ENCODE measurements around the gene SLC17A9.
"Not testable (repeated sequence)": the region's sequence is repeated elsewhere in the genome, so short reads cannot be mapped to it uniquely, and the experiment has no call there.

SLC17A9 gene

GRCh38 chr20:62953839-62954703, 1.6 kb downstream of the SLC17A9 start:
- DNase-seq (ENCODE audit: extremely low spot score, insufficient read length, low read depth) (peak; percentile 80), FAIRE-seq (peak; percentile 89)

GRCh38 chr20:62955519-62956386, 3.2 kb downstream of the SLC17A9 start:
- FAIRE-seq: no peak
- no peak for DNase-seq (ENCODE audit: extremely low spot score, insufficient read length, low read depth)

- no peak for DNase-seq (ENCODE audit: extremely low spot score, insufficient read length, low read depth)
These were observed 4.1 kb downstream of the SLC17A9 start for GRCh38 chr20:62956387-62957135.

GRCh38 chr20:62957136-62958117, 4.9 kb downstream of the SLC17A9 start:
- DNase-seq (ENCODE audit: extremely low spot score, insufficient read length, low read depth) (no peak), FAIRE-seq (no peak)

More at GRCh38 chr20:62956387-62957135, 4.1 kb downstream of the SLC17A9 start:
- FAIRE-seq: no peak

GRCh38 chr20:62958388-62959100, 6.0 kb downstream of the SLC17A9 start:
- FAIRE-seq (no peak), DNase-seq (ENCODE audit: extremely low spot score, insufficient read length, low read depth) (no peak)

- DNase-seq (ENCODE audit: extremely low spot score, insufficient read length, low read depth): no peak
- no peak for FAIRE-seq
These were observed 6.8 kb downstream of the SLC17A9 start for GRCh38 chr20:62959101-62959971.

GRCh38 chr20:62959998-62960436, 7.5 kb downstream of the SLC17A9 start:
- DNase-seq (ENCODE audit: extremely low spot score, insufficient read length, low read depth) (no peak), FAIRE-seq (no peak)

GRCh38 chr20:62960446-62961309, 8.2 kb downstream of the SLC17A9 start:
- DNase-seq (ENCODE audit: extremely low spot score, insufficient read length, low read depth); FAIRE-seq: not testable (repeated sequence)

- no peak for FAIRE-seq
- no peak for DNase-seq (ENCODE audit: extremely low spot score, insufficient read length, low read depth)
These were observed 8.8 kb downstream of the SLC17A9 start for GRCh38 chr20:62961310-62961783.

- no peak for DNase-seq (ENCODE audit: extremely low spot score, insufficient read length, low read depth)
- no peak for FAIRE-seq
These were observed 9.3 kb downstream of the SLC17A9 start for GRCh38 chr20:62961799-62962198.

GRCh38 chr20:62962221-62962879, 9.8 kb downstream of the SLC17A9 start:
- DNase-seq (ENCODE audit: extremely low spot score, insufficient read length, low read depth) (no peak), FAIRE-seq (no peak)

GRCh38 chr20:62962891-62963613, 10.5 kb downstream of the SLC17A9 start:
- DNase-seq (ENCODE audit: extremely low spot score, insufficient read length, low read depth): no peak
- FAIRE-seq: no peak

- no peak for DNase-seq (ENCODE audit: extremely low spot score, insufficient read length, low read depth)
- FAIRE-seq: no peak
These were observed 11.3 kb downstream of the SLC17A9 start for GRCh38 chr20:62963614-62964397.

GRCh38 chr20:62964700-62965099, 12.2 kb downstream of the SLC17A9 start:
- DNase-seq (ENCODE audit: extremely low spot score, insufficient read length, low read depth): no peak
- no peak for FAIRE-seq
